GM12878 (cell line): ENCODE data around the gene KATNIP. TPM values are rescaled to one million over a fixed set of nuclear protein-coding genes. Genes with fewer than 3 reads are reported as not detected.

ENCODE experiments used
- BCLAF1 ChIP-seq: fragments of 450-650 bp; IDR thresholded peaks from 2 replicates; pipeline ENCODE4 v1.6.1; 2017; ENCODE audit warnings: antibody characterized with exemption, mild to moderate bottlenecking, moderate library complexity
- BMI1 ChIP-seq: fragments of 450-650 bp; IDR thresholded peaks from 2 replicates; pipeline ENCODE4 v1.6.1; 2016; ENCODE audit warnings: mild to moderate bottlenecking, moderate library complexity, borderline replicate concordance
- EED ChIP-seq: sonication (generic); IDR thresholded peaks from 2 replicates; pipeline ENCODE4 v1.6.1; 2016; ENCODE audit warnings: antibody characterized with exemption, low read depth
- IKZF2 ChIP-seq, 2 experiments: fragments of 450-650 bp; IDR thresholded peaks; 2 replicates each; pipeline ENCODE4 v1.6.1; 2017; ENCODE audit warnings: mild to moderate bottlenecking in 2 of 2, moderate library complexity in 2 of 2
- MYC ChIP-seq: IDR thresholded peaks from 2 replicates; pipeline ENCODE4 v1.6.1; 2011; ENCODE audit warnings: mild to moderate bottlenecking, low read length, moderate library complexity, inconsistent platforms; ENCODE audit not compliant: insufficient read depth, insufficient replicate concordance, insufficient read length, severe bottlenecking
- NRF1 ChIP-seq: conservative IDR thresholded peaks from 2 replicates; pipeline ENCODE4 v1.6.1; 2011; ENCODE audit warnings: mild to moderate bottlenecking, low read depth, low read length, improper control_type of control experiment
- PAX8 ChIP-seq: fragments of 450-650 bp; IDR thresholded peaks from 2 replicates; pipeline ENCODE4 v1.6.1; 2017; ENCODE audit warnings: mild to moderate bottlenecking, moderate library complexity
- PBX3 ChIP-seq: IDR thresholded peaks from 2 replicates; pipeline ENCODE4 v1.6.1; 2011; ENCODE audit warnings: mild to moderate bottlenecking, low read depth, low read length, moderate library complexity; ENCODE audit not compliant: insufficient replicate concordance
- PRDM15 ChIP-seq: fragments of 450-650 bp; formaldehyde crosslinking; IDR thresholded peaks from 2 replicates; pipeline ENCODE4 v1.4.0; 2020; ENCODE audit warnings: mild to moderate bottlenecking, moderate library complexity
- RB1 ChIP-seq: fragments of 450-650 bp; formaldehyde crosslinking; IDR thresholded peaks from 2 replicates; pipeline ENCODE4 v1.6.1; 2017; ENCODE audit warnings: mild to moderate bottlenecking, borderline replicate concordance
- SIN3A ChIP-seq: IDR thresholded peaks from 2 replicates; pipeline ENCODE4 v1.6.1; 2012; ENCODE audit warnings: low read depth, low read length, improper control_type of control experiment
- SMARCA5 ChIP-seq: fragments of 450-650 bp; IDR thresholded peaks from 2 replicates; pipeline ENCODE4 v1.6.1; 2017; ENCODE audit warnings: mild to moderate bottlenecking
- SREBF1 ChIP-seq: IDR thresholded peaks from 2 replicates; pipeline ENCODE4 v1.6.1; 2012; ENCODE audit warnings: mild to moderate bottlenecking, low read length
- ZBED1 ChIP-seq: IDR thresholded peaks from 2 replicates; pipeline ENCODE4 v1.6.1; 2016; ENCODE audit warnings: borderline replicate concordance
- ZBTB40 ChIP-seq: fragments of 450-650 bp; IDR thresholded peaks from 2 replicates; pipeline ENCODE4 v1.6.1; 2016; ENCODE audit warnings: mild to moderate bottlenecking, moderate library complexity, borderline replicate concordance
- polyA plus RNA-seq, 11 experiments: library from polyadenylated mRNA; depleted of rRNA in 4 of 11; unstranded in 6 of 11; stranded (reverse) in 5 of 11; fragments of >200 nt; fragmentation: Nextera tagmentation in 4 of 11; fragmentation: Illumina TruSeq in 1 of 11; extraction: Ambion mirVana in 4 of 11; extraction: Trizol in 1 of 11; gene quantifications; 1 replicate in 1 of 11; 2 replicates in 10 of 11; pipeline versions ENCODE4 v1.2.1 to v1.2.3, GENCODE V29; 2011 to 2016; ENCODE audit warnings: inconsistent platforms in 2 of 11, missing spikeins in 2 of 11, low read depth in 1 of 11
- total RNA-seq, 4 experiments: library from RNA; depleted of rRNA in 3 of 4; stranded (reverse); fragments of >200 nt in 3 of 4; fragmentation: Illumina TruSeq in 1 of 4; extraction: Trizol in 1 of 4; gene quantifications; 2 replicates each; pipeline versions ENCODE4 v1.2.1 to v1.2.3, GENCODE V29; 2013 to 2021
- TF ChIP-seq, protein P1 (sequence below): IDR thresholded peaks from 2 replicates; pipeline ENCODE4 v1.6.1; 2012; ENCODE audit warnings: low read depth, low read length, improper control_type of control experiment

Gene KATNIP
- total and polyA plus RNA-seq, 10 of the 15 experiments (the other 5 are each of a cell fraction or from before 2014, with no cell fraction given): 1.6 to 13.8 (median 9.1) TPM

GRCh38 chr16:27549746-27550581, at the start of gene KATNIP, which contains the start of gene GTF3C1 (continued):
- TF ChIP-seq BMI1 (peak; percentile 92), PBX3 (no peak), SREBF1 (no peak), IKZF2 (IDR thresholded peaks at IDR 0.05) (no peak), SIN3A (peak; percentile 66), MYC (no peak), EED (peak; percentile 39; the same call in 1 of the 2 replicates), SMARCA5 (no peak), ZBED1 (no peak), PAX8 (no peak), BCLAF1 (no peak), RB1 (peak; percentile 42; the same call in 1 of the 2 replicates), PRDM15 (CRISPR knock-in tag) (no peak), NRF1 (peak; percentile 97), ZBTB40 (peak; percentile 90)
- TF ChIP-seq, protein P1, sequence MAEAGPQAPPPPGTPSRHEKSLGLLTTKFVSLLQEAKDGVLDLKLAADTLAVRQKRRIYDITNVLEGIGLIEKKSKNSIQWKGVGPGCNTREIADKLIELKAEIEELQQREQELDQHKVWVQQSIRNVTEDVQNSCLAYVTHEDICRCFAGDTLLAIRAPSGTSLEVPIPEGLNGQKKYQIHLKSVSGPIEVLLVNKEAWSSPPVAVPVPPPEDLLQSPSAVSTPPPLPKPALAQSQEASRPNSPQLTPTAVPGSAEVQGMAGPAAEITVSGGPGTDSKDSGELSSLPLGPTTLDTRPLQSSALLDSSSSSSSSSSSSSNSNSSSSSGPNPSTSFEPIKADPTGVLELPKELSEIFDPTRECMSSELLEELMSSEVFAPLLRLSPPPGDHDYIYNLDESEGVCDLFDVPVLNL: no peak
